Fibroblast of the aortic adventitia (primary cell): ENCODE measurements around the gene TACC2. TPM values are rescaled to one million over a fixed set of nuclear protein-coding genes. Genes with fewer than 3 reads are reported as not detected.

ENCODE experiments used
- DNase-seq: peaks from one replicate; pipeline ENCODE4 v3.0.0-alpha.2; 2010; ENCODE audit warnings: low read depth
- H3K4me3 ChIP-seq: 2 replicates; pipeline ENCODE4 v1.5.1; 2011; ENCODE audit warnings: low read depth, mild to moderate bottlenecking, control low read depth, low read length, moderate library complexity
- CTCF ChIP-seq: IDR thresholded peaks from 2 replicates; pipeline ENCODE4 v1.5.1; 2011; ENCODE audit warnings: mild to moderate bottlenecking, low read length, control low read depth, inconsistent platforms; ENCODE audit not compliant: insufficient read depth
- small RNA-seq: library from RNA; depleted of rRNA; stranded (forward); fragments of <200 nt; gene quantifications from one replicate; pipeline ENCODE3, GENCODE V24; 2012
- total RNA-seq: library from RNA; depleted of rRNA; stranded (reverse); fragments of >200 nt; gene quantifications from 2 replicates; pipeline ENCODE4 v1.2.3, GENCODE V29; 2012; ENCODE audit warnings: low replicate concordance

The TACC2 gene
- total RNA-seq, 1 donor, result 9.2 TPM

- no peak overlapping the region for H3K4me3 ChIP-seq
- DNase-seq, result no peak
- TF ChIP-seq CTCF, result no peak
Measured at GRCh38 chr10:122299423-122300075, 310.6 kb downstream of the TACC2 start.

GRCh38 chr10:122301055-122301810 lies 312.3 kb downstream of the TACC2 start:
- DNase-seq, result peak; percentile 78
- no peak for TF ChIP-seq CTCF
- H3K4me3 ChIP-seq, result no peak overlapping the region

- no peak overlapping the region for H3K4me3 ChIP-seq
- no peak for DNase-seq
- no peak for TF ChIP-seq CTCF
Measured at GRCh38 chr10:122301811-122302115, 312.8 kb downstream of the TACC2 start.

GRCh38 chr10:122302315-122302714 lies 313.4 kb downstream of the TACC2 start:
- no peak for TF ChIP-seq CTCF
- no peak for DNase-seq
- H3K4me3 ChIP-seq, result no peak overlapping the region

- no peak for TF ChIP-seq CTCF
- no peak overlapping the region for H3K4me3 ChIP-seq
- no peak for DNase-seq
Measured at GRCh38 chr10:122303271-122304053, 314.5 kb downstream of the TACC2 start.

Small RNA genes lying within 50 kb of the gene (small RNA-seq; reads per million reads assigned to genes)
- not detected for gene RF02219

Other genes starting within 250 kb of the TACC2 start
- gene ATE1, start 61.1 kb upstream of the TACC2 start, total RNA-seq, result 39.9 and 53.2 TPM in 2 replicates
- gene NSMCE4A, start 13.9 kb upstream of the TACC2 start, total RNA-seq, result 25.0 and 39.3 TPM in 2 replicates